ENCODE data around the gene NUDT14. TPM values are rescaled to one million over a fixed set of nuclear protein-coding genes. Genes with fewer than 3 reads are reported as not detected.

The NUDT14 gene
- total and polyA plus RNA-seq, 2 donors from 2014 or later: 48.6 to 59.1 TPM

DNA sequence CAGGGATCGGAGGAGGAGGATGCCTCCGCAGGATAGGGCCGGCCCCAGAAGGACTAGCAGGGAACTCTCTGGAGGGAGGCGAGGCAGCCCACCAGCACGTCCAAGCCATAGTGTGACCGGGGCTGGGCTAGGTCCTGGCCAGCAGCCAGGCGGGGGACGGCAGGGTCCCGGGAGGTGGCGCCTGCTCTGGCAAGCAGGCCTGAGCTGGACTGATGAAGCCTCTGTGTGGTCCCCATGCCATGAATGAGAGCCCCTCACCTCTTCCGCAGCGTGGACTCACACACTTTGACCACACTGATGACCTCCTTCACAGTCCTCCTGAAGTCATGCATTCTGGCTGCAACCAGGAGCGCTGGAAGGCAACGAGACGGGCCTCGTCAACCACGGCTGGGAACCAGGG is 47.5 kb upstream of the NUDT14 start:
- Histone ChIP-seq H3K27me3 (ENCODE audit: control insufficient read depth, insufficient read depth, low read length) (no peaks in the 10 kb centered on the region), H3K9me3 (ENCODE audit: control insufficient read depth in 2 of 3, insufficient read depth in 1 of 3, low read length in 3 of 3) (no peaks in the 10 kb centered on the region), H3K4me1 (ENCODE audit: control insufficient read depth in 2 of 3, insufficient read depth in 2 of 3, low read depth in 1 of 3, low read length in 3 of 3) (peaks cover 0 to 5% (median 3%) of the 10 kb centered on the region in 3 donors), H3K36me3 (ENCODE audit: control insufficient read depth in 2 of 3, insufficient read depth in 3 of 3, low read length in 3 of 3) (peaks cover 0 to 6% (median 0%) of the 10 kb centered on the region in 3 donors), H3K27ac (ENCODE audit: low read depth in 2 of 2, low read length in 2 of 2) (no peak overlapping the region), H3K4me3 (ENCODE audit: low read length in 3 of 3) (no peak overlapping the region), H3K9ac (ENCODE audit: low read length in 3 of 3) (no peak overlapping the region)
- intact Hi-C loops (cut with DNase I): no loop called here
- TF ChIP-seq, protein P1, sequence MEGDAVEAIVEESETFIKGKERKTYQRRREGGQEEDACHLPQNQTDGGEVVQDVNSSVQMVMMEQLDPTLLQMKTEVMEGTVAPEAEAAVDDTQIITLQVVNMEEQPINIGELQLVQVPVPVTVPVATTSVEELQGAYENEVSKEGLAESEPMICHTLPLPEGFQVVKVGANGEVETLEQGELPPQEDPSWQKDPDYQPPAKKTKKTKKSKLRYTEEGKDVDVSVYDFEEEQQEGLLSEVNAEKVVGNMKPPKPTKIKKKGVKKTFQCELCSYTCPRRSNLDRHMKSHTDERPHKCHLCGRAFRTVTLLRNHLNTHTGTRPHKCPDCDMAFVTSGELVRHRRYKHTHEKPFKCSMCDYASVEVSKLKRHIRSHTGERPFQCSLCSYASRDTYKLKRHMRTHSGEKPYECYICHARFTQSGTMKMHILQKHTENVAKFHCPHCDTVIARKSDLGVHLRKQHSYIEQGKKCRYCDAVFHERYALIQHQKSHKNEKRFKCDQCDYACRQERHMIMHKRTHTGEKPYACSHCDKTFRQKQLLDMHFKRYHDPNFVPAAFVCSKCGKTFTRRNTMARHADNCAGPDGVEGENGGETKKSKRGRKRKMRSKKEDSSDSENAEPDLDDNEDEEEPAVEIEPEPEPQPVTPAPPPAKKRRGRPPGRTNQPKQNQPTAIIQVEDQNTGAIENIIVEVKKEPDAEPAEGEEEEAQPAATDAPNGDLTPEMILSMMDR (IDR thresholded peaks at IDR 0.05; ENCODE audit: borderline replicate concordance, extremely low read depth, insufficient read depth): no peak
- FAIRE-seq (no peak), DNase-seq (peak in 2 of 5 donors; percentile 39 to 59)

DNA sequence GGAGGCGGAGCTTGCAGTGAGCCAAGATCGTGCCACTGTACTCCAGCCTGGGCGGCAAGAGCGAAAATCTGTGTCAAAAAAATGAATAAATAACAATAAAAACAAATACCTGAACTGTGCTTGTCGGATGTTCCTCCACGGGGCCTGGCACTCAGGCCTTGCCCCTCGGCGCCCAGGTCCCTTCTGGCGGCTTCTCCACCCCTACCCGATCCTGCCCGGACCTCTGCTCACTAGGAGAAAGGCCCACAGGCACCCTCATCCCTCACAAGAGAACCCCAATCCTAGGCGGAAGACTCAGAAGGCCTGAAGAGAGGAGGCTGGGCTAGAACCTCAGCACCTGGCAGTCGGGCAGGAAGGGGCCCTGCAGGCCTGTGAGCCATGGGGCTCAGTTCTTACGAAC is 46.2 kb upstream of the NUDT14 start:
- Histone ChIP-seq H3K36me3 (ENCODE audit: control insufficient read depth in 2 of 3, insufficient read depth in 3 of 3, low read length in 3 of 3) (peaks cover 0 to 6% (median 0%) of the 10 kb centered on the region in 3 donors), H3K4me1 (ENCODE audit: control insufficient read depth in 2 of 3, insufficient read depth in 2 of 3, low read depth in 1 of 3, low read length in 3 of 3) (peaks cover 0 to 7% (median 5%) of the 10 kb centered on the region in 3 donors), H3K27ac (ENCODE audit: low read depth in 2 of 2, low read length in 2 of 2) (no peak overlapping the region), H3K4me3 (ENCODE audit: low read length in 3 of 3) (no peak overlapping the region), H3K27me3 (ENCODE audit: control insufficient read depth, insufficient read depth, low read length) (no peaks in the 10 kb centered on the region), H3K9ac (ENCODE audit: low read length in 3 of 3) (no peak overlapping the region), H3K9me3 (ENCODE audit: control insufficient read depth in 2 of 3, insufficient read depth in 1 of 3, low read length in 3 of 3) (no peaks in the 10 kb centered on the region)
- TF ChIP-seq, protein P1 (IDR thresholded peaks at IDR 0.05; ENCODE audit: borderline replicate concordance, extremely low read depth, insufficient read depth): no peak
- FAIRE-seq (no peak), DNase-seq (peak in 1 of 5 donors; percentile 57)
- intact Hi-C loops (cut with DNase I): no loop called here

DNA sequence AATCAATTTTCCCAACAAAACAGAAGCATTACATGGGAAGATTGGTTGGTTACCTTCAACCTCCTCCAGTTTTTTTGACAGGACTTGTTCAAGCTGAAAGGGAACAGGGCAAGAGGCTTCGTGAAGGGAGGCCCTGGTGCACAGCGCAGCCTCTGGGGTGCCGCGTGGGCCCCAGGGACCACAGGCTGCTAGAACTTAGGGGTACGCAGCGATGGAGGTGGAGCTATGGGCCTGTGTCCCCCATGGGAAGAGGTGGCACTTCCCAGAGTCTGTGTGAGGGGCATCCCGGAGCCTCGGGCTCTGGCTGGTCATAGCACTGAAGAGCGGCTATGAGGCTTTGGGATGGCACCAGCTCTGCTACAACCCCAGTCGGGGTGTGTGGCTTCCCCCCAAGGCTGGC is 45.1 kb upstream of the NUDT14 start:
- Histone ChIP-seq H3K4me1 (ENCODE audit: control insufficient read depth in 2 of 3, insufficient read depth in 2 of 3, low read depth in 1 of 3, low read length in 3 of 3) (peaks cover 0 to 8% (median 6%) of the 10 kb centered on the region in 3 donors), H3K36me3 (ENCODE audit: control insufficient read depth in 2 of 3, insufficient read depth in 3 of 3, low read length in 3 of 3) (peaks cover 0 to 6% (median 0%) of the 10 kb centered on the region in 3 donors), H3K27me3 (ENCODE audit: control insufficient read depth, insufficient read depth, low read length) (no peaks in the 10 kb centered on the region), H3K27ac (ENCODE audit: low read depth in 2 of 2, low read length in 2 of 2) (no peak overlapping the region), H3K9ac (ENCODE audit: low read length in 3 of 3) (no peak overlapping the region), H3K4me3 (ENCODE audit: low read length in 3 of 3) (no peak overlapping the region), H3K9me3 (ENCODE audit: control insufficient read depth in 2 of 3, insufficient read depth in 1 of 3, low read length in 3 of 3) (no peaks in the 10 kb centered on the region)
- TF ChIP-seq, protein P1 (IDR thresholded peaks at IDR 0.05; ENCODE audit: borderline replicate concordance, extremely low read depth, insufficient read depth): no peak
- intact Hi-C loops (cut with DNase I): no loop called here
- FAIRE-seq: no peak
- peak in 1 of 5 donors; percentile 44 for DNase-seq

All from kidney (tissue), 14 donors.